Osteoblast (primary cell): ENCODE data around the gene ALAD. TPM values are rescaled to one million over a fixed set of nuclear protein-coding genes. Genes with fewer than 3 reads are reported as not detected.

ENCODE experiments used
- DNase-seq: peaks from one replicate; pipeline ENCODE4 v3.0.0; 2011; ENCODE audit warnings: low spot score, mixed read lengths; ENCODE audit not compliant: insufficient read length; ENCODE audit errors: missing footprints
- H2AFZ ChIP-seq: 2 replicates; pipeline ENCODE4 v1.6.0; 2011; ENCODE audit warnings: mild to moderate bottlenecking, low read length
- H3K27ac ChIP-seq: 2 replicates; pipeline ENCODE4 v1.5.1; 2011; ENCODE audit warnings: mild to moderate bottlenecking, low read depth, low read length, moderate library complexity
- H3K27me3 ChIP-seq: 2 replicates; pipeline ENCODE4 v1.6.0; 2012; ENCODE audit warnings: mild to moderate bottlenecking, control low read depth, inconsistent platforms, low read length, moderate library complexity; ENCODE audit not compliant: insufficient read depth
- H3K36me3 ChIP-seq: 2 replicates; pipeline ENCODE4 v1.5.1; 2011; ENCODE audit warnings: mild to moderate bottlenecking, low read length, control low read depth, moderate library complexity; ENCODE audit not compliant: insufficient read depth
- H3K4me1 ChIP-seq: 2 replicates; pipeline ENCODE4 v1.5.1; 2011; ENCODE audit warnings: mild to moderate bottlenecking, low read length, control low read depth, moderate library complexity; ENCODE audit not compliant: insufficient read depth
- H3K4me2 ChIP-seq: 2 replicates; pipeline ENCODE4 v1.6.0; 2011; ENCODE audit warnings: mild to moderate bottlenecking, low read length; ENCODE audit not compliant: insufficient read depth
- H3K4me3 ChIP-seq: fragments of 200-600 bp; sonication (generic); 3 replicates; pipeline ENCODE4 v1.5.1; 2012; ENCODE audit warnings: mild to moderate bottlenecking, low read length, inconsistent platforms; ENCODE audit not compliant: insufficient read depth
- H3K79me2 ChIP-seq: 2 replicates; pipeline ENCODE4 v1.6.0; 2012; ENCODE audit warnings: mild to moderate bottlenecking, low read length, control low read depth, inconsistent platforms; ENCODE audit not compliant: insufficient read depth
- H3K9me3 ChIP-seq: 2 replicates; pipeline ENCODE4 v1.5.1; 2011; ENCODE audit warnings: low read depth, low read length, control low read depth
- H4K20me1 ChIP-seq: 2 replicates; pipeline ENCODE4 v1.6.0; 2012; ENCODE audit warnings: mild to moderate bottlenecking, low read length, control low read depth; ENCODE audit not compliant: insufficient read depth
- CTCF ChIP-seq: IDR thresholded peaks from 2 replicates; pipeline ENCODE4 v1.5.1; 2011; ENCODE audit warnings: mild to moderate bottlenecking, low read depth, low read length, moderate library complexity; ENCODE audit errors: extremely low read depth
- total RNA-seq: library from RNA; depleted of rRNA; stranded (reverse); fragments of >200 nt; gene quantifications from 2 replicates; pipeline ENCODE4 v1.2.3, GENCODE V29; 2012

The ALAD gene
- total RNA-seq, 1 donor: 26.8 TPM

- Histone ChIP-seq H3K4me1 (peaks cover 10% of the 10 kb centered on the region), H3K9me3 (no peaks in the 10 kb centered on the region), H3K4me2 (no peak overlapping the region), H3K79me2 (peaks cover 8% of the 10 kb centered on the region), H4K20me1 (no peaks in the 10 kb centered on the region), H3K4me3 (no peak overlapping the region), H3K27ac (no peak overlapping the region), H3K36me3 (peaks cover 14% of the 10 kb centered on the region), H2AFZ (no peak overlapping the region), H3K27me3 (no peaks in the 10 kb centered on the region)
- no peak for DNase-seq
- TF ChIP-seq CTCF: no peak
Measured at GRCh38 chr9:113393281-113393680, 7.8 kb downstream of the ALAD start.

DNA sequence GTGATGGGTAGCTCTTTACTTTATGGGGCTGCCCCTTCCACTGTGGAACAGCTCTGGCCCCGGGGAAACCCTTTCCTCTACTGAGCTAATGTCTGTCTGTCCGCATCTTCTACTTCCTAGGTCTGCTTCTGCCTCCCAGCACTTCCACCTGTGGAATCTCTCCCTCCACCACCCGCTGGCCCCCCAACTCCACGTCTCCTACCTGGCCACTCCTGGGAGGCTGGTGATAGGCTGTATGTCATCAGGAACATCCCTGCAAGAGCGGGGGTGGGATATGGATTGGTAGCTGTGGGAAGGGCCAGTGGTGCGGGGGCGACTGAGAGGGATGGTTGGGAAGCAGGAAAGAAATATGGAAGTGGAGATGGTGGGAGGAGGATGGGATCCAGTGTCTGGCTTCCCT, 9.2 kb downstream of the ALAD start:
- Histone ChIP-seq H4K20me1 (no peaks in the 10 kb centered on the region), H3K4me1 (no peaks in the 10 kb centered on the region)
- TF ChIP-seq CTCF: no peak

DNA sequence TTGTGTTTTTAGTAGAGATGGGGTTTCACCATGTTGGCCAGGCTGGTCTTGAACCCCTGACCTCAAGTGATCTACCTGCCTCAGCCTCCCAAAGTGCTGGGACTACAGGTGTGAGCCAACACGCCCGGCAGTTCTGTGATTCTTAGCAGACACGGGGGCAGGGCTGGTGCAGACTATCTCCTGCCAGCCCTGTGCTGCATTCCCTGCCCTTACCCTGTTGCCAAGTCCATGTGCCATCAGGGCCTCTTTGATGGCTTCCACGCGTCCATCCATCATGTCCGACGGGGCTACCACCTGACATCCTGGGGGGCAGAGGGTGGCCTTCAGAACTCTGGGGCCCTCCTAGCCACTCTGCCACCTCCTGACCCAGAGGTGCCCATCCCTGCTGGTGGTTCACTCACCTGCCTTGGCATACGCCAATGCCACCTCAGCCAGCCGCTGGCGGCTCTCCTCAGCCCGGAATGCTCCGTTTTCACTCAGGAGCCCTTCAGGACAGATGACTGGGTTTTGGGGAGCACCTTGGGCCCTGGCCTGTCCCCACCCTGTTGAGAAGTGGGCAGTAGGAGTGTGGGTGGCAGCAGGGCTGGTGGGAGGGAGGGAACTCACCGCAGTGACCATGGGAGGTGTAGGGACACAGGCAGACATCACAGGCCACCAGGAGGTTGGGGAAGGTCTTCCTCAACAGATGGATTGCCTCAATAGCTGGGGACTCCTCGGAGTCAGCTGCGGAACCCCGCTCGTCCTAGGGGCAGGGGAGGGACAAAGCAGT, 10.7 kb downstream of the ALAD start:
- no peak overlapping the region for H3K4me3 ChIP-seq
- DNase-seq: no peak
- no peaks in the 10 kb centered on the region for H3K4me1 ChIP-seq
- H3K27ac ChIP-seq: no peak overlapping the region
- TF ChIP-seq CTCF: no peak
- no peaks in the 10 kb centered on the region for H3K79me2 ChIP-seq
- H2AFZ ChIP-seq: no peak overlapping the region
- no peak overlapping the region for H3K4me2 ChIP-seq
- no peaks in the 10 kb centered on the region for H3K27me3 ChIP-seq
- no peaks in the 10 kb centered on the region for H4K20me1 ChIP-seq
- H3K36me3 ChIP-seq: peaks cover 14% of the 10 kb centered on the region
- no peaks in the 10 kb centered on the region for H3K9me3 ChIP-seq

More for the DNA sequence above, 9.2 kb downstream of the ALAD start:
- peaks cover 5% of the 10 kb centered on the region for H3K79me2 ChIP-seq
- H3K27ac ChIP-seq: no peak overlapping the region
- DNase-seq: no peak
- no peaks in the 10 kb centered on the region for H3K9me3 ChIP-seq
- no peak overlapping the region for H3K4me3 ChIP-seq
- H2AFZ ChIP-seq: no peak overlapping the region
- H3K27me3 ChIP-seq: no peaks in the 10 kb centered on the region
- peaks cover 14% of the 10 kb centered on the region for H3K36me3 ChIP-seq
- H3K4me2 ChIP-seq: no peak overlapping the region

DNA sequence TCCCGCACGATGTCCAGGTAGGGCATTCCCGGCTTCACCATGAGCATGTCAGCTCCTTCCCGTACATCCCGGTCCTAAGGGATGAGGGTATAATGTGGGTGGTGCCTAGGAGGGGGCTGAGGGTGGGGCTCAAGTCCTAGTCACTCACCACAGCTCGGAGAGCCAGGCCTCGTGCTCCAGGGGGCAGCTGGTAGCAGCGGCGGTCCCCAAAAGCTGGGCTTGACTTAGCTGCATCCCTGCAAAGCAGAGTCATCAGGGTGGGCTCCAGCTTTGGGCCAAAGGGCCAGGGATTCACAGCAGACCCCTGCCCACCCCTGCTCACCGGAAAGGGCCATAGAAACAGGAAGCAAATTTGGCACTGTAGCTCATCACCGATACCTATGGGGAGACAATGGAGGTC, 11.6 kb downstream of the ALAD start:
- Histone ChIP-seq H3K36me3 (peaks cover 14% of the 10 kb centered on the region), H3K4me1 (no peaks in the 10 kb centered on the region), H3K79me2 (no peaks in the 10 kb centered on the region), H3K9me3 (no peaks in the 10 kb centered on the region), H3K4me2 (no peak overlapping the region), H3K27ac (no peak overlapping the region), H3K27me3 (no peaks in the 10 kb centered on the region), H2AFZ (no peak overlapping the region), H3K4me3 (no peak overlapping the region), H4K20me1 (no peaks in the 10 kb centered on the region)
- no peak for DNase-seq
- TF ChIP-seq CTCF: no peak
